DMS114 treated with DMSO at 0.1 percent for 48 hours (cell line): Measurements from ENCODE around the gene TBCE.
A peak's percentile ranks its signal among the peaks of the same experiment; 100 is the strongest.

Experiments
- DNase-seq: peaks from one replicate; lab custom pipeline; 2025; ENCODE audit not compliant: unreplicated experiment; lab: John Stamatoyannopoulos, UW

The TBCE gene

DNA sequence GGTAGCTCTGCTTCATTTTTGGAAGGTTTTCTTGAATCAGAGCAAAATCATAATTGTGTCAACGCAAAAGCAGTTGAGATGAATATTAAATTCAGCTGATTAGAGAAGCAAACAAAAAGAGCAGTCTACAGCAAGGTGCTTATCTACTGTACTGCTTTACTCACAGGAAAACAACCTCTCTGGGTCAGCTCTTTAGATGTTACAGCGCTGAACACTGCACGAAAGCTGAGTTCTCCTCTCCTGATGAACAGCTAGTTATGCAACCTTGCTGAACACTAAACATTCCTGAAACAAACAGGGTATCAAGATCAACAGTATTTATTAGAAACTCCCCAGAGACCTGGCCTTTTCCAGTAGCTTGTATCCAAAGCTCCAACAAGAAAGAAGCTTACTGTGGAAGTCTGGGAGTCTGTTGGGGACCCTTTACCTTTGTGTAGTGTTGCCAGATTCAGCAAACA lies 41.3 kb downstream of the TBCE start:
- DNase-seq: no peak

DNA sequence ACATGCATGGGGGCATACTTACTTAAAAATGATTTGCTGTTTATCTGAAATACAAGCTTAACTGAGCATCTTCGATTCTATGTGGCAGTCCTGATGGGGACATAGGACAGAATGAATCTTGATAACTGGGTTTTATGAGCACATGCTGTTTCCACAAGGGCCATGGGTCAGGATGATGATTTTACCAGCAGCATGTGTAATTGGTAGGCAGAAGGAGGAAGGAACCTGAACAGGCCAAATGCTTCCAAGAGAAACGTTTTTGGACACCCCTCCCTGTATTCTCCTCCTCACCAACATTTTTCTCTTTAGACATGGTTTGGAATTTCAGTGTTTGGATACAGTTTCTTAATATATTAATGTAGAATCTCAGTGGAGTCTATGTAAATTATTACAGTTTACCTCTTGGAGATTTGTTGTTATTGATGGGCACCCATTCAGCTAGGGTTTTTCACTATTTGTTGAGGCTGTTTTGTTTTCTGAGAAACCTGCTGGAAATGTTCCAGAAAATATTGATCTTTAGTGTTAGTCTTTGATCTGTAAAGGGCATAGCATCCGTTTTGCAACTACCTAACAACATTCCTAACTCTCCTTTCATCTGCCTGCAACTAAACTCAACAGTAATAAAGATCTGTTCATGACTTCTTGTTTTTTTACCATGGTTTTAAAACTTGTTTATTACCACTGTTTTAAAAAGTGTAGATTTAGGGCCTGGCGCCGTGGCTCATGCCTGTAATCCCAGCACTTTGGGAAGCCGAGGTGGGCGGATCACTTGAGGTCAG lies 42.0 kb downstream of the TBCE start:
- DNase-seq: no peak

DNA sequence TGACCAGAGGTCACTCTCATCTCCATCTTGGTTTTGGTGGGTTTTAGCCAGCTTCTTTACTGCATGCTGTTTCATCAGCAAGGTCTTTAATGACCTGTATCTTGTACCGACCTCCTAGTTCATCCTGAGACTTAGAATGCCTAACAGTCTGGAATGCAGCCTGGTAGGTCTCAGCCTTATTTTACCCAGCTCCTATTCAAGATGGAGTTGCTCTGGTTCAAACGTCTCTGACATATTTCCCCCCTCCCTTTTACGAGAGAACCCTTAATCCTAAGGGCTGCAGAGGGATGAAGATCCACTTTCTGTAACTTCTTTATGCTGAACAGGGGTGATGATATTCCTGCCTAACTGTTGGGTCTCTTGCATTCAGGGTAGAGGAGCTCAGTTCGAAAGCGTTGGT lies 43.2 kb downstream of the TBCE start:
- no peak for DNase-seq

DNA sequence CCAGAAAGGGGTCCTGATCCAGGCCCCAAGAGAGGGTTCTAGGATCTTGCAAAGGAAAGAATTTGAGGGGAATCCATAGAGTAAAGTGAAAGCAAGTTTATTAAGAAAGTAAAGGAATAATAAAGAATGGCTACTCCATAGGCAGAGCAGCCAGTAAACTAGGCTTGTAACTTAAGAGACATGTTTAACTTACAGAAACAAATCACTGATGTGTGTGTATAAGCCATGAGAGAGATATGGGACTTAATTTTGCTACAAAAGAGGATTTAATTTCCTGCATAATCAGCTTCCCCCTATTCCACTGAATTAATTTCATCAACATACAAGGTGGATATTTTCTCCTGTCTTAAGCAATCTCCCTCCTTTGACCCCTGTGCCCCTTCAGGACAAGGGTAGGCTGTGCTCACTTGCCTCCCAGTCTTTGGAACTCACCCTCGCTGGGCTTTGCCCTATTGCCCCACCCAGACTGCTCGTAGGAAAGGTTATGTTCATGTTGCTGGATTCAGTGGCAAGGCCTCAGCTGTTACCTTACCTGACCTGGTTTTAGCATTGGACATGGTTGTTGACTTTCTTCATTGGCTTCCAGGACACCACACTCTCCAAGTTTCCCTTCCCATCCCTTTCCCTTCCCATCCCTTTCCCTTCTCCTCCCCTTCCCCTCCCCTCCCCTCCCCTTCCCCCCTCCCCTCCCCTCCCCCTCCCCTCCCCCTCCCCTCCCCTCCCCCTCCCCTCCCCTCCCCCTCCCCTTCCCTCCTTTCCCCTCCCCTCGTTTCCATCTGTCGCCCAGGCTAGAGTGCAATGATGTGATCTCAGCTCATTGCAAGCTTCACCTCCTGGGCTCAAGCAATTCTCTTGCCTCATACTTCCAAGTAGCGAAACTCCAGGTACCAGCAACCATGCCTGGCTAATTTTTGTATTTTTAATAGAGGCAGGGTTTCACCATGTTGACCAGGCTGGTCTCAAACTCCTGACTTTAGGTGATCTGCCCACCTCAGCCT lies 44.6 kb downstream of the TBCE start:
- DNase-seq: no peak

DNA sequence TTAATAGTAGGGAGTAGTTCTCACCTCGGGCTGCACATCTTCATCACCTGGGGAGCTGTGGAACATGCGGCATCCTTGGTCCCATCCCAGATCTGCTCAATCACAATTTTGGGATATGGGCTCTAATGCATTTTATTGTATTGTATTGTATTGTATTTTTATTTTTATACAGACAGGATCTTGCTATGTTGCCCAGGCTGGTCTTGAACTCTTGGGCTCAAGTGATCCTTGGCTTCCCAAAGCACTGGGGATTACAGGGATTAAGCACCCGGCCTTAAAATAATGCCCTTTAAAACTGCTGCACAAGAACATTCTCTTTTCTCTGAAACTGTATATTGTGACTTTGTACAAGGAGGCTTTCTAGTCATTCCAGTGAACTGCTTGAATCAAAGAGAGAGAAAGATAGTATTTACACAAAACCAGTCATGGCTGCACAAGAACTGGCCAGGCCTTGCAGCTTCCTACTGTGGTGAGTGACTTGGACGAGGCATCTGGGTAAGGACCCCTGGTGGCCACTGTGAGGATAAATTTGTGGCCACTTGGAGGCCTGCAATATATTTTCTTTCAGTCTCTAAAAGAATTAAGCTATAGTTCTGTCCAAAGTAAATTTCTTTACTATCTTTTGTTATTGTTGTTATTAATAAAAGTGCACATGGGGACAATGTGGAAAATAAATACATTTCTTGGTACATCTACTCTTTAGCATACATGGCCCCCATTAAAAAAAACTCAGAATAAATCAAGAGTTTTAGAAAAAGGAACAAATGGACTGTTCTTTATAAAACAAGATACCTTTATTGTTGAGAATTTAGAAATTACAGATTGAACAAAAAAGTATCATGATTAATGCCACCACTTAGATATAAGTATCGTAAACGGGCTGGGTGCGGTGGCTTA lies 48.0 kb downstream of the TBCE start:
- peak; percentile 77 for DNase-seq

DNA sequence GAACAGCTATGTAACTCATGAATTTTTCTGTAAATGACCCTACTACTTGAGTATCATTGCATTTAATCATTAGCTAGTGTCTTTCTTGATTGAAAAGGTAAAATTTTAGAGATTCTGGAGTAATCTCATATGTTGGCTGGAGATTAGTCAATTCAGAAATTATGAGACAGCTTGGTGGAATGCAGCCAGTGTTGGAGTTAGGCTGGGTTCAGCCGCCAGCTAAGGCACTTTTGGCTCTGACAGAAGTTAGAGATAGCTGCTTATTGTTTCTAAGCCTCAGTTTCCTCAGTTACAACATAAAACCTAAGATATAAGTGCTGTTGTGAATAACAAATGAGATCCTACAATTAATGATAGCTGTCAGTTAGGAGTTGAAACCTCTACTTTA lies 49.4 kb downstream of the TBCE start:
- DNase-seq: no peak

DNA sequence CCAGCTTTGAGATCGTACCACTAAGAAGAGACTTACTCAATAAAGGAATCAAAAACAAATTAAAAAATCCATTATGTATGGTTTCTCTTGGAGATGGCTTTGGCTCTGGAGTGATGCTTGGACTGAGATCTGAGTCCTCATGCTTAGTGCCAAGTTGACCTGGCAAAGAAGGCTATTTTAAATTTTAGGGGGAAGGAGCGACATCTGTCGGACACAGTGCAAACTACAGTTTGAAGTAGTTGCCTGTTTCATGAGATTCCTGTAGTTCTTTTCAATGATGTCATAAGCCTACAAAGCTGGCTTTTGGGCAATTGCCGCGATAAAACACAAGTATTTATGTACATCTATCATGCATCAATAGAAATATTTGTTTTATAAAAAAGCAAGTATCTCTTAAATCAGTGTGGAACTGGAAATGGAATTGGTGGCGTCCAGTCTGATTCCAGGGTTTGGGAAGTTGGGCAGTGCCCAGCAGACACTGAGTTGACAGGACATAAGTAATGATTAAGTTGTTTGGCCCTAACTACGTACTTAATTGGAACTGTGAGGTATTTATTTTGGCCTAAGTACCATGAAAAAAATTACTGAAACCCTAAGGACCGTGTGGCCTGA lies 50.0 kb downstream of the TBCE start:
- peak; percentile 53 for DNase-seq

DNA sequence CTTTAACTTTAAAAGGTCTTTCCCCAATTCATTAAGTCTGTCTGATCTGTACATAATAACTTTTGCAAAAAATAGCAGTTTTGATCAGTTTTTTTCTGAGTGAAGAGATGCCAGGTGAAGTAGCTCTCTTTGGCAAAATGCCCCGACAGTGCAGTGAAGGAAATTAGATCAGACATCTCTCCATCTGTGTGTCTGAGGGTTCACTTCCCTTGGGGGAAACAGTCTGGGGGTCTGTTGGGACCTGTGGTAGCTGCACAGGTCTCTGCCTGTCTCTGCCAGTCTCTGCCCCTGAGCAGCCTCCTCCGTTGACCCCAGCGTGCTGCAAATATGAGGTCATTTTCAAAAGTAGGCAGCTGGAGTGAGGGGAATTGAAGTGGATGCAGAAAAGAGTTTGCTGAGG lies 54.5 kb downstream of the TBCE start:
- no peak for DNase-seq

DNA sequence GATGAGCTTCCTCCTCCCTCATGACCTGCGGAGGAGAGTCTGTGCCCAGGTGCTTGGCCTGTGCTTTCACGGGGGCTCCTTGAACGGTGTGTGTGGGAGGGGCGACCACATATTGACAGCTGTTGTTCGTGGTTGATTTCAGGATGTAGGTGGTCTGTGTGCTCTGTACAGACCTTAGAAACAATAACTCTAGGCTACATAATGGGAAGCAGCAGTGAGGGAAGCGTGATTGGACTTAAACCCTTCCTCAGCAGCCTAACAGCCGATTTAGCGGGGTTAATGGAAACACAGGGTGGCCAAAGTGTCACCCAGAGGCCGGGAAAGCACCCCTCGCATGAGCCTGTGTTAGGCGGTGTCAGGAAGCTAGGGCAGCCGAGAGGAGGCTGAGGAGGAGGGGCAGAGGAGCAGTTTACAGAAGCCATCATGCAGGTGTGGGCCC lies 56.0 kb downstream of the TBCE start:
- DNase-seq: no peak

DNA sequence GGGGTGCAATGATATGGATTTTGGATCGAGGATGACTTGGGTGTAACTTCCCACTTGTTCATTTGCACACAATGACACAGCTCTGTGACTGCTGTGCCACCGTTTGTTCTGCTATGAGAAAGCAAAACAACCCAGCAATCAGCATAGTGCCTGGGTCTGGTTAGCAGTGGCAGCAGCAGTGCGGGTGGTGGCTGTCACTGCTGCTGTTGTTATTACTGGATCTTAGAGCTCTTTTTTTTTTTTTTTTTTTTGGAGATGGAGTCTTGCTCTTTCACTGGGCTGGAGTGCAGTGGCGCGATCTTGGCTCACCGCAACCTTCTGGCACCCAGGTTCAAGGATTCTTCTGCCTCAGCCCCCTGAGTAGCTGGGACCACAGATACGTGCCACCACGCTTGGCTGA lies 56.9 kb downstream of the TBCE start:
- no peak for DNase-seq

DNA sequence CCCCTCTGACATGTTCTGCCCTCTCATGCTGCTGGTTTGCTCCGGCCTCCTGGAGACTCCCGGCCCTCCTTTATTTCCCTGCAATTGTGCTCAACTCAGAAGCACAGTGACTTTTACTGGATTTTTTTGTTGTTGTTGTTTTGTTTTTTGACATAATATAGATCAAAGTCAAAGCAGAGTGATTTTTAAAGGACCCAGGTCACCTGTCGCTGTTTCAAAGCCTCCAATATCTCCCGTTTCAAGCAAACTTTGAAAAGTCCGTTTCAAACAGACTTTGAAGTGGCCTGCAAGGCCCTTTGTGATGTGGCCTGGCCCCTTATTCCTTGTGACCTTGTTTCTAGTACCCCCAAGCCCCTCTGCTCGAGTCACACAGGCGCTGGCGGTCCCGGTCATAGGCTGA lies 58.1 kb downstream of the TBCE start:
- no peak for DNase-seq

DNA sequence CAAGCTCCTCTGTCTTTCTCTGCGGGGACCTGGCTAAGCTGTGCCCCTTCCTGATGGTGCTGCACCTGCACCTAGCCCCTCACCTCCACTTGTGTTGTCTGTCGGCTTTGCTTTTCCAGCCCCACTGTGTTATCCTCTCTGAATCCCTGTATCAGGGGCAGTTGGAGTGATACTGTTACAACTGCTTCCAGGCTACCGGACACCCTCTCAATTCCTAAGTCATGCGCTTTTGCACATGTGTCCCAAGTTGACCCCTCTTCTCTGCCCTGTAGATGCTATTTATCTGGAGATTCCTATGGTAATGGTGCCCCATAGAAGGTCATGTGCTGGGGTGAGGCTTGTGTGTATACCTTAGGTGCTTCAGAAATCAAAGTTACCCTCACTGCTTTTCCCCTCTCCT lies 58.9 kb downstream of the TBCE start:
- no peak for DNase-seq

DNA sequence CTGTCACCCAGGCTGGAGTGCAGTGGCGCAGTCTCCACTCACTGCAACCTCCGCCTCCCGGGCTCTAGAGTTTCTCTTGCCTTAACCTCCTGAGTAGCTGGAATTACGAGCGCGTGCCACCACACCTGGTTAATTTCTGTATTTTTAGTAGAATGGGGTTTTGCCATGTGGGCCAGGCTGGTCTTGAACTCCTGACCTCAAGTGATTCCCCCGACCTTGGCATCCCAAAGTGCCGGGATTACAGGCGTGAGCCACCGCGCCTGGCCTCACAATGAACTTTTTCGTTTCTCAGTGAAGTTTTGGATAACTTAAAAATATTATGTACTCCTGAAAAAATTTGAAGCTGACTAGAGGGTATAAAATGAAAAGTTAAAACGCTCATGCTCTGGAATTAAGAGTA lies 59.5 kb downstream of the TBCE start:
- no peak for DNase-seq

DNA sequence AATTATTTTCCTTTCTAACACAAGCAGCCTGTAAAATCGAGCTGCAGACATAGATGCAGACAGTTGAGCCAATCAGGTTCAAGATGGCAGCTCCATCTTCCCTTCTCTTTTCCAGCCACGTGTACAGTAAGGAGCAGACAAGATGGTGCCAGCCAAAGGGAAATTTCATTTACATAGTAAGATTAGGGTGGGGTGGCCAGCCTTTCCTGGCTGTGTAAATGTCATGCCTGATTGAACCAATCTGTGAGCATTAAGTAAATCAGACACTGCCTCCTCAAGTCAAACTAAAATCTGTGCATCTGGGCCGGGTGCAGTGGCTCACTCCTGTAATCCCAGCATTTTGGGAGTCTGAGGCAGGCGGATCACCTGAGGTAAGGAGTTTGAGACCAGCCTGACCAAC lies 60.2 kb downstream of the TBCE start:
- no peak for DNase-seq

DNA sequence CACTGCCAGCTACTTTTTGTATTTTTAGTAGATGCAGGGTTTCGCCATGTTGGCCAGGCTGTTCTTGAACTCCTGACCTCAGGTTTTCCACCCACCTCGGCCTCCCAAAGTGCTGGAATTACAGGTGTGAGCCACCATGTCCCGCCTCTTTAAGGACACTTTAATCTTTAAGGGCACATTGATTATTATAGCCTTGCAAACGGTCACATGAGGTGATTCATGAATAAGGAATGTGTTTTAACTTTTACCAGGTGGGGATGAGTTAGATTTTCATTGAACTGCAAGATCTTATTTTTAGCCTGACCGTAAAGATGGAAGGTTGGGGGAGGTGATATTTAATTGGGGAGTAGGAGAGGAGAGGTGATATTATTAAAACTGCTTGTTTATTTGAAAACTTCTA lies 61.9 kb downstream of the TBCE start:
- no peak for DNase-seq

DNA sequence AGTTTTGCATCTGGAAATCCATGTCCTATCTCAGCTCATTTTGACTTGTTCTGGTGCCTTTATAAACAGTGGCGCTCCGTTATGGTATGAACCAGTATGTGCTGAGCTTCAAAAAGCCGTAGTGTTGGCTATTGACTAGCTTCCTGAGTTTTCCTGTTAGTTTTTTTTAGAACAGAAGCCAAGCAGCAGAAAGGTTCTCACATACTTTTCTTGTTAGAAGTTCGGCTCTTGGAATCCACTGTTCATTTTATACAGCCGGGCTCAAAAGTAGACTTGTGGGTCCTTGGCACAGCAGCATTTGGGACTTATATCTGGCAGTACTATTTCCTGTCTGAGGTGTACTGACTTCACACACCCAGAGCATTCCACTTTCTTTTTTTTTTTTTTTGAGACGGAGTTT lies 63.8 kb downstream of the TBCE start:
- no peak for DNase-seq

DNA sequence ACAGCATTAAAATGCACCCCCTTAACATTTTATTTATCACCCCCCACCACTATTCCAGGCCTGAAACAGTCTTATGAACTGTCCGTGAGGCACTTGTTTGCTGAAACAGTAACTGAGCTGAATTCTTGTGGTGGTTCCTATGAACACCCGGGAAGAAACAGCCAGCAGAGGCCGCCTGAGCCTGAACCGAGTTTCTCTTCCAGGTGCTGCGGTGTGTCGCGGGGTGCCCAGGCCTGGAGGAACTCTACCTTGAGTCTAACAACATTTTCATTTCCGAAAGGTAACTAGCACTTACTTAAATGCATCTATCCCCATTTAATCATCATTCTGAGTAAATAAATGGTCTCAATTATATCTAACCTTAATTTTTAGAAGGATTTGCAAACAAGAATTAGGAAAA lies 66.8 kb downstream of the TBCE start:
- no peak for DNase-seq

DNA sequence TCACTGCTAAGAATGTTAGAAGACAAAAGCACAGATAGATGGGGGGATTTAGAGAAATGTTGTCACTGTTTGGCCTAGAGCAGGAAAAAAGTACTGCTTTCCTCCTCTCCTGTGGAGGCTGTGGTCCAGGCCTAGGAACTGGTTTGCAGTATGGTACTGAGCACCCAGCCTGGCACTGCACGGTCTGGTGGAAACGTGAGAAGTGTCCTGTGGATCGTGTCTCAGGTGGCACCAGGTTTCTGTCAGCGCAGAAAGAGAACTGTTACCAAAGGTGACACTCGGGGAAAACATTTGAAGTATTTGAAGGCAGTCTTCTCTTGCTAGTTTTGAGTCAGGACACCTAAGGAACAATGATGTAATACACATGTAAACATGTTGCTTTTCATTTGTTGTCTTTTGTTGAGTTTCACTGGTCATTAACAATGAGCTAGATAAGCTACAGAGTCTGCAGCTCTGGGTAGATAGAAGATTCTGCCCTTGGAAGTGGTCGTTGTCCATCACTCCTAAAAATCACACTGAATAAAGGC lies 74.0 kb downstream of the TBCE start:
- no peak for DNase-seq

DNA sequence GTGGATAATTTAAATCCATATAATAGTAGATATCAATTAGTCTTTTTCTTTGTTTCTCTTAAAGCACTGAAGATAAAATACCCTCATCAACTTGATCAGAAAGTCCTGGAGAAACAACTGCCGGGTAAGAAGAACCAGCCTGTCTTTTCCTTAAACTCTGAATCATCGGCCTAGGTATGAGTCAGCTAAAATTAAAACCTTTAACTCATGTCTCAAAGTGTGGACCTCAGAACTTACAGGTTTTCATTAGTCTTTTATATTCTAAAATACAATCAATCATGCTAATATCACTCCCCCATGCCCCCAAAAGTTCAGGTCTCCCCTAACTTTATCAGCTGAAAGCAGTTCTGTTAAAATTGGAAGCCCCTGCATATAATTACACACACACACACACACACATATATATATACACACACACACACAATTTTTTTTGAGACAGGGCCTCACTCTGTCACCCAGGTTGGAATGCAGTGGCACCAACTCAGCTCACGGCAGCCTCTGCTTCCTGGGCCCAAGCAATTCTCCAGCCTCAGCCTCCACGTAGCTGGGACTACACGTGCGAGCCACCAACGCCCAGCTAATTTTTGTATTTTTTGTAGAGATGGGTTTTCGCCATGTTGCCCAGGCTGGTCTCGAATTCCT lies 75.7 kb downstream of the TBCE start:
- DNase-seq: no peak

DNA sequence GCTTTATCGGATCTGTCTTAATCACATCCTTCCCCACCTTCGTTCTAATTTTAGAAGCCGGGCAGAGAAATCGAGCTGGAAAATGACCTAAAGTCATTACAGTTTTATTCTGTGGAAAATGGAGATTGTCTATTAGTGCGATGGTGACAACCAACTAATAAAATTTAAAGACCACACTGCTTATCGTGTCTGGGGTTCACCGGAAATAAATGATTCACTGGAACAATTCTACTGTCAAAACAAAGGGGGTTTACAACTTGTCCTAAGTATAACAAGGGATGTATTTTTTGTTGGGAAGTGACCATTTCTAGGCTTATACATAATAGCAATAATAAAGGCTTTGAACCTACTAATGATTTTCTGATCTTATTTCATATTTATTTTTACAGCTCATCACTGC lies 81.4 kb downstream of the TBCE start:
- no peak for DNase-seq
